ENCODE data around the gene DOK7. TPM values are rescaled to one million over a fixed set of nuclear protein-coding genes. Genes with fewer than 3 reads are reported as not detected.

The DOK7 gene
- total RNA-seq, 1 experiment from 2014 or later = 5.3 TPM

- no peak for DNase-seq (ENCODE audit: unreplicated experiment)
- Mint-ChIP-seq H3K4me3 (ENCODE audit: unreplicated experiment) (no peak overlapping the region), H3K9me3 (ENCODE audit: unreplicated experiment) (no peaks in the 10 kb centered on the region), H3K36me3 (ENCODE audit: insufficient read depth, unreplicated experiment) (peaks cover 8% of the 10 kb centered on the region), H3K27me3 (ENCODE audit: insufficient read depth, unreplicated experiment) (no peaks in the 10 kb centered on the region), H3K4me1 (ENCODE audit: insufficient read depth, unreplicated experiment) (peaks cover 6% of the 10 kb centered on the region), H3K27ac (ENCODE audit: low read depth, unreplicated experiment) (no peak overlapping the region)
- TF ChIP-seq, protein P1, sequence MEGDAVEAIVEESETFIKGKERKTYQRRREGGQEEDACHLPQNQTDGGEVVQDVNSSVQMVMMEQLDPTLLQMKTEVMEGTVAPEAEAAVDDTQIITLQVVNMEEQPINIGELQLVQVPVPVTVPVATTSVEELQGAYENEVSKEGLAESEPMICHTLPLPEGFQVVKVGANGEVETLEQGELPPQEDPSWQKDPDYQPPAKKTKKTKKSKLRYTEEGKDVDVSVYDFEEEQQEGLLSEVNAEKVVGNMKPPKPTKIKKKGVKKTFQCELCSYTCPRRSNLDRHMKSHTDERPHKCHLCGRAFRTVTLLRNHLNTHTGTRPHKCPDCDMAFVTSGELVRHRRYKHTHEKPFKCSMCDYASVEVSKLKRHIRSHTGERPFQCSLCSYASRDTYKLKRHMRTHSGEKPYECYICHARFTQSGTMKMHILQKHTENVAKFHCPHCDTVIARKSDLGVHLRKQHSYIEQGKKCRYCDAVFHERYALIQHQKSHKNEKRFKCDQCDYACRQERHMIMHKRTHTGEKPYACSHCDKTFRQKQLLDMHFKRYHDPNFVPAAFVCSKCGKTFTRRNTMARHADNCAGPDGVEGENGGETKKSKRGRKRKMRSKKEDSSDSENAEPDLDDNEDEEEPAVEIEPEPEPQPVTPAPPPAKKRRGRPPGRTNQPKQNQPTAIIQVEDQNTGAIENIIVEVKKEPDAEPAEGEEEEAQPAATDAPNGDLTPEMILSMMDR (IDR thresholded peaks at IDR 0.05; ENCODE audit: unreplicated experiment) = no peak
- intact Hi-C loops (cut with micrococcal nuclease) = no loop called here
- POLR2A ChIA-PET = no interaction called here
- CTCF ChIA-PET = no interaction called here
- BruUV-seq (replicated peaks) = no TSS peak
Measured at GRCh38 chr4:3432381-3432790, 30.7 kb upstream of the DOK7 start.

DNA sequence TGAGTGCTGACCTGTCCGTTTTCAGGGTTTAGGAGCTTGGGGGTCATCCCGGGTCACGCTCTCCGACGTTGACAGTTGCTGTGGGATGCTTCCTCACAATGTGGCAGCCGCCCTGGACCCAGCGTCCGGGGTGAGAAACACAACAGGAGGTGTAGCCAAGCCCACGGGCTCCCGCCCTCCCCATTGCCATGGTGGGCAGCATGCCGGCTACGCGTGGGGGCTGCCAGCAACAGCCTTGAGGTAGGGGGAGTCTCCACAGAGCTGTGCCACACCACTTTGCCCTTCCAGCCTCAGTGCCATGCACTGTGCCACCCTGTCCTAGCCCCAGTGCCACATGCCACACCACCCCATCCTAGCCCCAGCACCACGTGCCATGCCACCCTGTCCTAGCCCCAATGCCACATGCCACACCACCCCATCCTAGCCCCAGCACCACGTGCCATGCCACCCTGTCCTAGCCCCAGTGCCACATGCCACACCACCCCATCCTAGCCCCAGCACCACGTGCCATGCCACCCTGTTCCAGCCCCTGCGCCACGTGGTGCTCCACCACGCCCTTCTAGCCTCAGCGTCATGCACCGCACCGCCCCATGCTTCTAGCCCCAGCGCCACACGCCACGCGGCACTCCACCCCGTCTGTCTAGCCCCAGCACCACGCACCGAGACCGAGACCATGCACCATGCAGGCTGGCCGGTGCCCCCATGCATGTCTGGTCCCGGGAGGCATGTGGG, 29.8 kb upstream of the DOK7 start:
- Mint-ChIP-seq H3K4me3 (ENCODE audit: unreplicated experiment) (no peak overlapping the region), H3K9me3 (ENCODE audit: unreplicated experiment) (no peaks in the 10 kb centered on the region), H3K27ac (ENCODE audit: low read depth, unreplicated experiment) (peak overlapping the region; percentile 30), H3K27me3 (ENCODE audit: insufficient read depth, unreplicated experiment) (no peaks in the 10 kb centered on the region), H3K4me1 (ENCODE audit: insufficient read depth, unreplicated experiment) (peaks cover 10% of the 10 kb centered on the region), H3K36me3 (ENCODE audit: insufficient read depth, unreplicated experiment) (peaks cover 8% of the 10 kb centered on the region)
- no TSS peak for BruUV-seq (replicated peaks)
- POLR2A ChIA-PET = no interaction called here
- TF ChIP-seq, protein P1 (IDR thresholded peaks at IDR 0.05; ENCODE audit: unreplicated experiment) = no peak
- no peak for DNase-seq (ENCODE audit: unreplicated experiment)
- intact Hi-C loops (cut with micrococcal nuclease) = no loop called here
- CTCF ChIA-PET = interaction anchor here (1.0 kb wide), 1 partner anchor 87 kb away, joined by 5 read pairs; no protein-coding TSS in a partner anchor

DNA sequence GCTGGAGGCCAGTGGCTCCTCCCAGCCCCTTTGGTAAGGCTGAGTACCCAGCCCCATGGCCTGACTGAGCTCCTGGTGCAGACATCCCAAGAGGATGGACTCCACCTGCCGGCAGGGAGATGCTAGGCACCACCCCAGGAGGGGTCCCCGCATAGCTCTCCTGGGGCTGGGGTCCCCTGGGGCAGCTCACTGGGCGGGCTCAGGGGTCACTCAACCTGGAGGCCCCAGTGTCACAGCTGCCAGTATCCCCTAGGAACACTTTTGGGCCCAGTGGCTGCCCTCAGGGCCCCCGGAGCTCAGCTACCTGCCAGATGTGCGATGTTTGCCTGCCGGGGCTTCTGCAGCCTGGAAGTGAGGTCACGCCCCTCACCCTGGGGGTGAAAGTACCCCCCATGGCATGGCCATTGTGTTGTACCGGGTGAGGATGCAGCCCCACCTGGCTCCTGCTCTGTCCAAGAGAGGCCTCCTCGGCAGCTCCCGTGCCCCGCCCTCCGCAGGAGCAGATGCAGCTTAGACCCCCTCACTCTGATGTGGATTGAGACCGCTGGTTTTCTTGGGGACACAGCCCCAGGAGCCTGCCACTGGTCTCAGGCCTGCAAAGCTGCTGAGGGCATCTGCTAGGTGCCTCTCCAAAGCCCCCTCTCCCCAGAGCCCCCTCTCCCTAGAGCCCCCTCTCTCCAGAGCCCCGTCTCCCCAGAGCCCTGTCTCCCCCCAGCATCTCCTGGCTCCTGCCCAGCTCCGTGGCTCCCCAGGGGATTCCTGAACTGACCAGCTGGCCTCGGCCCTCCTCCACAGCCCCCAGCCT, 28.0 kb upstream of the DOK7 start:
- POLR2A ChIA-PET = interaction anchor here (0.9 to 4.3 kb wide), 3 partner anchors 43 to 50 kb away, joined by 3 to 24 read pairs (median 4); no protein-coding TSS in a partner anchor
- H3K4me1 Mint-ChIP-seq (ENCODE audit: insufficient read depth, unreplicated experiment) = peaks cover 14% of the 10 kb centered on the region
- CTCF ChIA-PET = interaction anchor here (1.4 to 2.6 kb wide), 2 partner anchors 46 to 89 kb away, joined by 5 to 6 read pairs; no protein-coding TSS in a partner anchor
- intact Hi-C loops (cut with micrococcal nuclease) = no loop called here
- H3K9me3 Mint-ChIP-seq (ENCODE audit: unreplicated experiment) = no peaks in the 10 kb centered on the region
- H3K27me3 Mint-ChIP-seq (ENCODE audit: insufficient read depth, unreplicated experiment) = no peaks in the 10 kb centered on the region
- no peak for DNase-seq (ENCODE audit: unreplicated experiment)
- H3K4me3 Mint-ChIP-seq (ENCODE audit: unreplicated experiment) = no peak overlapping the region
- peaks cover 8% of the 10 kb centered on the region for H3K36me3 Mint-ChIP-seq (ENCODE audit: insufficient read depth, unreplicated experiment)
- H3K27ac Mint-ChIP-seq (ENCODE audit: low read depth, unreplicated experiment) = no peak overlapping the region
- TF ChIP-seq, protein P1 (IDR thresholded peaks at IDR 0.05; ENCODE audit: unreplicated experiment) = no peak
- BruUV-seq (replicated peaks) = no TSS peak

DNA sequence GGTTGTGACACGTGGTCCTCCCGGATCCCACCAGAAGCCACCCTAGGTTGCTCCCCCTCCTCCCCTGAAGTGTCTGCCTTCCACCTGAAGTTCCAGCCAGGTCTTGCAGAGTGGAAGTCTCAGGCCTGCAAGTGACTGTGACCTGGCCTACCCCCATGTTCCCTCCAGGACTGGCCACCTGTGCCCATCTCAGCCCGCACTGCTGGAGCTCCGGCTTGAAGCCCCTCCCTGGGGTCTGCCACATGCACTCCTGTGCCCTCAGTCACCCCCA, 27.5 kb upstream of the DOK7 start:
- H3K27ac Mint-ChIP-seq (ENCODE audit: low read depth, unreplicated experiment) = no peak overlapping the region
- no TSS peak for BruUV-seq (replicated peaks)
- DNase-seq (ENCODE audit: unreplicated experiment) = no peak
- H3K4me1 Mint-ChIP-seq (ENCODE audit: insufficient read depth, unreplicated experiment) = peaks cover 14% of the 10 kb centered on the region
- ChIA-PET CTCF (interaction anchor here (0.6 to 2.6 kb wide), 4 partner anchors 45 to 445 kb away, joined by 3 to 6 read pairs (median 4); no protein-coding TSS in a partner anchor), POLR2A (interaction anchor here (4.3 kb wide), 1 partner anchor 48 kb away, joined by 24 read pairs; no protein-coding TSS in a partner anchor)
- no peak overlapping the region for H3K4me3 Mint-ChIP-seq (ENCODE audit: unreplicated experiment)
- H3K27me3 Mint-ChIP-seq (ENCODE audit: insufficient read depth, unreplicated experiment) = no peaks in the 10 kb centered on the region
- intact Hi-C loops (cut with micrococcal nuclease) = no loop called here
- H3K36me3 Mint-ChIP-seq (ENCODE audit: insufficient read depth, unreplicated experiment) = peaks cover 8% of the 10 kb centered on the region
- TF ChIP-seq, protein P1 (IDR thresholded peaks at IDR 0.05; ENCODE audit: unreplicated experiment) = no peak
- no peaks in the 10 kb centered on the region for H3K9me3 Mint-ChIP-seq (ENCODE audit: unreplicated experiment)

All from MCF 10A (cell line).